Endothelial cell of umbilical vein (primary cell): ENCODE data around the gene SLC25A40.

Experiments used
- EZH2 ChIP-seq: IDR thresholded peaks from 2 replicates; pipeline ENCODE4 v1.6.1; 2012; ENCODE audit warnings: borderline replicate concordance, low read depth, mild to moderate bottlenecking, moderate library complexity, low read length, inconsistent platforms; ENCODE audit not compliant: severe bottlenecking
- FOS ChIP-seq: IDR thresholded peaks from 2 replicates; pipeline ENCODE4 v1.6.1; 2011; ENCODE audit warnings: mild to moderate bottlenecking, low read length, moderate library complexity, borderline replicate concordance; ENCODE audit not compliant: insufficient read depth
- JUN ChIP-seq: IDR thresholded peaks from 2 replicates; pipeline ENCODE4 v1.6.1; 2011; ENCODE audit warnings: borderline replicate concordance, low read depth; ENCODE audit not compliant: insufficient read length, insufficient read depth
- MYC ChIP-seq: IDR thresholded peaks from one replicate; pipeline ENCODE4 v1.6.1; 2011; ENCODE audit warnings: mild to moderate bottlenecking, low read depth, low read length
- POLR2A ChIP-seq: IDR thresholded peaks from 2 replicates; pipeline ENCODE4 v1.6.1; 2012; ENCODE audit warnings: low read depth, mild to moderate bottlenecking, control low read depth, low read length
- POLR2AphosphoS5 ChIP-seq: IDR thresholded peaks from 2 replicates; pipeline ENCODE4 v1.6.1; 2012; ENCODE audit warnings: low read depth, mild to moderate bottlenecking, control low read depth, low read length, moderate library complexity; ENCODE audit not compliant: insufficient read depth
- TF ChIP-seq, protein P1 (sequence below), 2 donors: IDR thresholded peaks; 1 replicate in 1 of 2; 2 replicates in 1 of 2; pipeline ENCODE4 v1.5.1; 2011; ENCODE audit warnings: low read length in 2 of 2, mild to moderate bottlenecking in 2 of 2, moderate library complexity in 2 of 2, control low read depth in 1 of 2, inconsistent platforms in 1 of 2, low read depth in 1 of 2; ENCODE audit not compliant: insufficient read depth in 1 of 2; ENCODE audit errors: extremely low read depth in 1 of 2
- TF ChIP-seq, protein P2 (sequence below): IDR thresholded peaks from 2 replicates; pipeline ENCODE4 v1.6.1; 2011; ENCODE audit not compliant: insufficient read depth, insufficient read length

DNA sequence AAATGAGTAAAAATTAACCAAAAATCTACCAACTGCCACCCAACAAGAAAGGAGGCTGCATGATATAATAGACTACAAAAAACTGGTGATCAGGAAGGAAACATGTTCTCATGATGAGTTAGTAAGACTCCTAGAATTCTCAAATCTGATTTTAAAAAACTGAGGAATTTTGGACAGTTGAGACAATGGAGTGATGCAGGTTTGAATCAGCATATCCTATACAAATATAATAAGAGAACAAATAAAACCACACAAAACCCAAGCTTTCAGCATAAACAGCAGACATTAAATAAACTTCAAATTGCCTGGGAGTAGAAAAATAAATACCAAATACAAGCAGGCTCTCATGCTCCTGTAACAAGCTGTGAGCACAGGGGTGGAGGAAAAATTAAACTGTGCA is 57.8 kb downstream of the SLC25A40 start:
- TF ChIP-seq, protein P1, sequence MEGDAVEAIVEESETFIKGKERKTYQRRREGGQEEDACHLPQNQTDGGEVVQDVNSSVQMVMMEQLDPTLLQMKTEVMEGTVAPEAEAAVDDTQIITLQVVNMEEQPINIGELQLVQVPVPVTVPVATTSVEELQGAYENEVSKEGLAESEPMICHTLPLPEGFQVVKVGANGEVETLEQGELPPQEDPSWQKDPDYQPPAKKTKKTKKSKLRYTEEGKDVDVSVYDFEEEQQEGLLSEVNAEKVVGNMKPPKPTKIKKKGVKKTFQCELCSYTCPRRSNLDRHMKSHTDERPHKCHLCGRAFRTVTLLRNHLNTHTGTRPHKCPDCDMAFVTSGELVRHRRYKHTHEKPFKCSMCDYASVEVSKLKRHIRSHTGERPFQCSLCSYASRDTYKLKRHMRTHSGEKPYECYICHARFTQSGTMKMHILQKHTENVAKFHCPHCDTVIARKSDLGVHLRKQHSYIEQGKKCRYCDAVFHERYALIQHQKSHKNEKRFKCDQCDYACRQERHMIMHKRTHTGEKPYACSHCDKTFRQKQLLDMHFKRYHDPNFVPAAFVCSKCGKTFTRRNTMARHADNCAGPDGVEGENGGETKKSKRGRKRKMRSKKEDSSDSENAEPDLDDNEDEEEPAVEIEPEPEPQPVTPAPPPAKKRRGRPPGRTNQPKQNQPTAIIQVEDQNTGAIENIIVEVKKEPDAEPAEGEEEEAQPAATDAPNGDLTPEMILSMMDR (IDR thresholded peaks at IDR 0.05; ENCODE audit: extremely low read depth in 1 of 2, insufficient read depth in 1 of 2, low read depth in 1 of 2, low read length in 2 of 2): no peak
- no peak for TF ChIP-seq EZH2
- no peak for TF ChIP-seq POLR2AphosphoS5
- TF ChIP-seq, protein P2, sequence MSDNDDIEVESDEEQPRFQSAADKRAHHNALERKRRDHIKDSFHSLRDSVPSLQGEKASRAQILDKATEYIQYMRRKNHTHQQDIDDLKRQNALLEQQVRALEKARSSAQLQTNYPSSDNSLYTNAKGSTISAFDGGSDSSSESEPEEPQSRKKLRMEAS: no peak
- TF ChIP-seq POLR2A: no peak
- TF ChIP-seq MYC: no peak
- peak; percentile 54 for TF ChIP-seq FOS
- TF ChIP-seq JUN: no peak
